OCI-LY3 (cell line): Measurements from ENCODE around the gene ACTA2.
A peak's percentile ranks its signal among the peaks of the same experiment; 100 is the strongest.

Source experiments
- H2AFZ ChIP-seq: fragments of 200-600, 300-600 bp; shearing (Covaris generic); 2 replicates; pipeline ENCODE4 v1.6.0; 2014; ENCODE audit warnings: antibody characterized with exemption, low read depth, low read length
- H3K27ac ChIP-seq: fragments of 200-600, 300-600 bp; sonication (generic); 2 replicates; pipeline ENCODE4 v1.5.1; 2014; ENCODE audit warnings: mild to moderate bottlenecking, low read length, moderate library complexity, mixed read lengths
- H3K27me3 ChIP-seq: fragments of 200-600, 300-600 bp; sonication (generic); 2 replicates; pipeline ENCODE4 v1.6.1; 2014; ENCODE audit warnings: low read depth, low read length, mixed read lengths
- H3K36me3 ChIP-seq: fragments of 200-600, 300-600 bp; sonication (generic); replicated peaks from 2 replicates; pipeline ENCODE3; 2014; ENCODE audit warnings: low read depth, low read length, mixed read lengths
- H3K4me1 ChIP-seq: fragments of 300-600, 200-600 bp; sonication (generic); 2 replicates; pipeline ENCODE4 v1.6.1; 2014; ENCODE audit warnings: low read length, mixed read lengths
- H3K4me2 ChIP-seq: fragments of 200-600, 300-600 bp; sonication (generic); 2 replicates; pipeline ENCODE4 v1.6.1; 2014; ENCODE audit warnings: low read length, mixed read lengths
- H3K4me3 ChIP-seq: fragments of 300-600, 200-600 bp; sonication (generic); 2 replicates; pipeline ENCODE4 v1.5.1; 2014; ENCODE audit warnings: antibody characterized with exemption, mild to moderate bottlenecking, low read length, moderate library complexity
- H3K79me2 ChIP-seq: fragments of 300-600, 200-600 bp; shearing (Covaris generic); 2 replicates; pipeline ENCODE4 v1.6.1; 2014; ENCODE audit warnings: mild to moderate bottlenecking, low read length, mixed read lengths
- H3K9ac ChIP-seq: fragments of 300-600, 200-600 bp; shearing (Covaris generic); 2 replicates; pipeline ENCODE4 v1.6.0; 2014; ENCODE audit warnings: mild to moderate bottlenecking, low read length, moderate library complexity
- H3K9me3 ChIP-seq: fragments of 200-600, 300-600 bp; shearing (Covaris generic); 2 replicates; pipeline ENCODE4 v1.6.1; 2014; ENCODE audit warnings: low read length, mixed read lengths; ENCODE audit not compliant: insufficient read depth
- H4K20me1 ChIP-seq: fragments of 200-600, 300-600 bp; sonication (generic); 2 replicates; pipeline ENCODE4 v1.6.1; 2016; ENCODE audit warnings: low read length, mixed read lengths; ENCODE audit not compliant: insufficient read depth
- CTCF ChIP-seq: fragments of 200-600, 300-600 bp; sonication (generic); IDR thresholded peaks from 2 replicates; pipeline ENCODE4 v1.5.1; 2014; ENCODE audit warnings: antibody characterized with exemption, low read length, low read depth
- EZH2phosphoT487 ChIP-seq: fragments of 200-600 bp; shearing (Covaris generic); IDR thresholded peaks from 2 replicates; pipeline ENCODE4 v1.6.1; 2018; ENCODE audit warnings: antibody characterized with exemption, mixed run types, low read depth

Gene ACTA2

GRCh38 chr10:88996927-88997326, 44.4 kb upstream of the ACTA2 start:
- Histone ChIP-seq H3K27me3 (no peaks in the 10 kb centered on the region), H3K36me3 (no peaks in the 10 kb centered on the region), H3K4me1 (peaks cover 88% of the 10 kb centered on the region), H3K27ac (peak overlapping the region; percentile 56), H3K4me2 (peak overlapping the region; percentile 59), H2AFZ (no peak overlapping the region), H3K4me3 (no peak overlapping the region), H3K79me2 (peaks cover 60% of the 10 kb centered on the region), H3K9me3 (no peaks in the 10 kb centered on the region), H3K9ac (no peak overlapping the region; the same call in 1 of the 2 replicates), H4K20me1 (no peaks in the 10 kb centered on the region)
- no peak for TF ChIP-seq CTCF
- TF ChIP-seq EZH2phosphoT487: no peak

- TF ChIP-seq EZH2phosphoT487: no peak
- no peak for TF ChIP-seq CTCF
- Histone ChIP-seq H3K4me1 (peaks cover 73% of the 10 kb centered on the region), H3K27me3 (no peaks in the 10 kb centered on the region), H4K20me1 (no peaks in the 10 kb centered on the region), H2AFZ (no peak overlapping the region), H3K36me3 (no peaks in the 10 kb centered on the region), H3K9ac (no peak overlapping the region), H3K27ac (peak overlapping the region; percentile 56), H3K4me3 (no peak overlapping the region), H3K4me2 (peak overlapping the region; percentile 59), H3K9me3 (no peaks in the 10 kb centered on the region), H3K79me2 (peaks cover 67% of the 10 kb centered on the region)
These were observed 42.7 kb upstream of the ACTA2 start for GRCh38 chr10:88995156-88995876.

GRCh38 chr10:88994019-88994418, 41.4 kb upstream of the ACTA2 start:
- TF ChIP-seq EZH2phosphoT487: no peak
- TF ChIP-seq CTCF: no peak
- Histone ChIP-seq H3K4me3 (peak overlapping the region; percentile 96), H3K9ac (peak overlapping the region; percentile 87)

GRCh38 chr10:88992921-88993524, 40.5 kb upstream of the ACTA2 start:
- Histone ChIP-seq H3K4me3 (peak overlapping the region; percentile 96), H3K4me1 (peaks cover 63% of the 10 kb centered on the region), H3K27ac (peak overlapping the region; percentile 89), H2AFZ (0 out of 2 replicates have a peak overlapping the region, but pooled peaks have one; percentile 14), H4K20me1 (no peaks in the 10 kb centered on the region), H3K4me2 (peak overlapping the region; percentile 89), H3K36me3 (no peaks in the 10 kb centered on the region), H3K79me2 (peaks cover 59% of the 10 kb centered on the region), H3K27me3 (no peaks in the 10 kb centered on the region), H3K9me3 (no peaks in the 10 kb centered on the region), H3K9ac (peak overlapping the region; percentile 87)
- TF ChIP-seq EZH2phosphoT487 (no peak), CTCF (no peak)

More at GRCh38 chr10:88994019-88994418, 41.4 kb upstream of the ACTA2 start:
- Histone ChIP-seq H3K4me1 (peaks cover 70% of the 10 kb centered on the region), H3K27ac (peak overlapping the region; percentile 89), H4K20me1 (no peaks in the 10 kb centered on the region), H3K36me3 (no peaks in the 10 kb centered on the region), H3K4me2 (peak overlapping the region; percentile 89), H3K27me3 (no peaks in the 10 kb centered on the region), H2AFZ (no peak overlapping the region), H3K9me3 (no peaks in the 10 kb centered on the region), H3K79me2 (peaks cover 67% of the 10 kb centered on the region)
